CD4-positive, alpha-beta T cell treated with Interleukin-4 for 1 hour (primary cell): ENCODE results near the gene TMEM115.

Experiments used
- DNase-seq, 2 donors: peaks; one replicate each; pipeline ENCODE4 v3.0.0-alpha.2; 2020 to 2022

The TMEM115 gene

GRCh38 chr3:50375258-50375931, 16.1 kb upstream of the TMEM115 start:
- no peak for DNase-seq

- DNase-seq, result no peak
Measured at GRCh38 chr3:50374363-50375257, 15.3 kb upstream of the TMEM115 start.

GRCh38 chr3:50373146-50374051, 14.1 kb upstream of the TMEM115 start:
- no peak for DNase-seq

- DNase-seq, result no peak
Measured at GRCh38 chr3:50372349-50372748, 13.0 kb upstream of the TMEM115 start.

GRCh38 chr3:50371133-50371685, 11.9 kb upstream of the TMEM115 start:
- no peak for DNase-seq

GRCh38 chr3:50370594-50370993, 11.3 kb upstream of the TMEM115 start:
- no peak for DNase-seq

- DNase-seq, result no peak
Measured at GRCh38 chr3:50369012-50369670, 9.8 kb upstream of the TMEM115 start.

GRCh38 chr3:50365842-50366220, 6.5 kb upstream of the TMEM115 start:
- no peak for DNase-seq

- DNase-seq, result peak; percentile 96 to 97
Measured at GRCh38 chr3:50365080-50365841, 5.9 kb upstream of the TMEM115 start.

- DNase-seq, result no peak
Measured at GRCh38 chr3:50364573-50365079, 5.3 kb upstream of the TMEM115 start.

GRCh38 chr3:50359760-50360110, 414 bp upstream of the TMEM115 start:
- DNase-seq, result no peak

GRCh38 chr3:50358355-50358910, 888 bp downstream of the TMEM115 start:
- DNase-seq, result no peak

- no peak for DNase-seq
Measured at GRCh38 chr3:50357481-50357880, 1.8 kb downstream of the TMEM115 start.

- no peak for DNase-seq
Measured at GRCh38 chr3:50356553-50356952, 2.8 kb downstream of the TMEM115 start.

GRCh38 chr3:50355829-50356552, 3.3 kb downstream of the TMEM115 start:
- DNase-seq, result no peak

GRCh38 chr3:50354850-50355249, 4.5 kb downstream of the TMEM115 start:
- DNase-seq, result no peak

GRCh38 chr3:50354186-50354764, 5.0 kb downstream of the TMEM115 start:
- no peak for DNase-seq

GRCh38 chr3:50353245-50354004, 5.9 kb downstream of the TMEM115 start:
- no peak for DNase-seq

- no peak for DNase-seq
Measured at GRCh38 chr3:50352781-50353180, 6.5 kb downstream of the TMEM115 start.
